Gastrocnemius medialis (tissue), 4 donors: Measurements from ENCODE around the gene SGPP1. TPM values are rescaled to one million over a fixed set of nuclear protein-coding genes. Genes with fewer than 3 reads are reported as not detected.

Source experiments
- ATAC-seq, 2 donors: fragments of 150-250 bp; one replicate each; pipeline ENCODE4 v1.9.1; 2016
- DNase-seq, 2 donors: peaks; one replicate each; pipeline ENCODE4 v3.0.0-alpha.2; 2019
- H3K27ac ChIP-seq, 4 donors: fragments of 200-600 bp; sonication (generic); 1 replicate in 1 of 4; 2 replicates in 3 of 4; pipeline ENCODE4 v1.5.1; 2016 to 2018; ENCODE audit warnings: mild to moderate bottlenecking in 2 of 4, moderate library complexity in 1 of 4
- H3K27me3 ChIP-seq, 3 donors: fragments of 200-600 bp; sonication (generic) in 2 of 3; 1 replicate in 1 of 3; 2 replicates in 2 of 3; pipeline versions ENCODE4 v1.5.1 to v1.6.0; 2016 to 2019; ENCODE audit warnings: mild to moderate bottlenecking in 1 of 3, moderate library complexity in 1 of 3
- H3K36me3 ChIP-seq, 2 donors: fragments of 200-600 bp; sonication (generic) in 1 of 2; one replicate each; pipeline ENCODE4 v1.5.1; 2017 to 2018
- H3K4me1 ChIP-seq, 2 donors: fragments of 200-600 bp; sonication (generic) in 1 of 2; one replicate each; pipeline ENCODE4 v1.5.1; 2016 to 2017; ENCODE audit warnings: mild to moderate bottlenecking in 2 of 2
- H3K4me3 ChIP-seq, 4 donors: fragments of 200-600 bp; sonication (generic) in 3 of 4; 1 replicate in 1 of 4; 2 replicates in 3 of 4; pipeline ENCODE4 v1.5.1; 2016 to 2019; ENCODE audit warnings: mild to moderate bottlenecking in 2 of 4
- H3K9me3 ChIP-seq, 3 donors: fragments of 200-600 bp; sonication (generic) in 2 of 3; 1 replicate in 1 of 3; 2 replicates in 2 of 3; pipeline ENCODE4 v1.5.1; 2016 to 2019
- CTCF ChIP-seq, 5 experiments: fragments of 450-650 bp in 3 of 5; fragments of 200-600 bp in 2 of 5; sonication (generic) in 2 of 5; IDR thresholded peaks in 4 of 5; conservative IDR thresholded peaks in 1 of 5; 1 replicate in 4 of 5; 2 replicates in 1 of 5; pipeline ENCODE4 v1.5.1; 2016 to 2019; ENCODE audit warnings: antibody characterized with exemption in 5 of 5, mild to moderate bottlenecking in 3 of 5, moderate library complexity in 3 of 5
- POLR2A ChIP-seq, 2 donors: fragments of 450-650 bp; IDR thresholded peaks; one replicate each; pipeline ENCODE4 v1.6.1; 2017; ENCODE audit warnings: antibody characterized with exemption in 2 of 2, mild to moderate bottlenecking in 2 of 2, moderate library complexity in 2 of 2
- in situ Hi-C, 4 donors: fragments of 200-750 bp; cut with MboI; loops; one replicate each; pipeline versions ENCODE4 v1.15.0 to v1.8.0; 2017; ENCODE audit warnings: low sequenced_read_pairs in 4 of 4
- intact Hi-C: fragments of 100-400 bp; cut with DNase I; formaldehyde crosslinking; loops from one replicate; pipeline ENCODE4 v1.15.1; 2023; ENCODE audit warnings: low total_unique reads
- total RNA-seq, 4 donors: library from RNA; depleted of rRNA; stranded (reverse); fragments of >200 nt; gene quantifications; one replicate each; pipeline versions ENCODE4 v1.1.0 to v1.2.3, GENCODE V29; 2016

Gene SGPP1
- total RNA-seq, 4 donors from 2014 or later, result 3.5 to 11.3 (median 8.1) TPM

- Histone ChIP-seq H3K36me3 (no peaks in the 10 kb centered on the region), H3K4me1 (no peaks in the 10 kb centered on the region), H3K9me3 (no peaks in the 10 kb centered on the region), H3K4me3 (no peak overlapping the region), H3K27me3 (no peaks in the 10 kb centered on the region), H3K27ac (no peak overlapping the region)
- DNase-seq (no peak), ATAC-seq (no peak)
- intact Hi-C loops, result no loop called here
- TF ChIP-seq CTCF (IDR thresholded peaks at IDR 0.05 in 4 of 5, conservative IDR thresholded peaks at IDR 0.05 in 1 of 5) (no peak), POLR2A (IDR thresholded peaks at IDR 0.05) (no peak)
- in situ Hi-C loops, result no loop called here
These were observed 20.0 kb upstream of the SGPP1 start for GRCh38 chr14:63747846-63748245.

- H3K4me3 ChIP-seq, result no peak overlapping the region
- ATAC-seq, result no peak
- intact Hi-C loops, result no loop called here
- no peaks in the 10 kb centered on the region for H3K4me1 ChIP-seq
- no peaks in the 10 kb centered on the region for H3K9me3 ChIP-seq
- H3K36me3 ChIP-seq, result no peaks in the 10 kb centered on the region
- H3K27me3 ChIP-seq, result no peaks in the 10 kb centered on the region
- in situ Hi-C loops, result no loop called here
- DNase-seq, result no peak
- H3K27ac ChIP-seq, result no peak overlapping the region
- no peak for TF ChIP-seq CTCF (IDR thresholded peaks at IDR 0.05 in 4 of 5, conservative IDR thresholded peaks at IDR 0.05 in 1 of 5)
- TF ChIP-seq POLR2A (IDR thresholded peaks at IDR 0.05), result no peak
These were observed 18.1 kb upstream of the SGPP1 start for GRCh38 chr14:63745858-63746425.

- H3K9me3 ChIP-seq, result no peaks in the 10 kb centered on the region
- intact Hi-C loops, result no loop called here
- no peak for DNase-seq
These were observed 17.4 kb upstream of the SGPP1 start for GRCh38 chr14:63745272-63745671.

GRCh38 chr14:63737582-63738006 lies 9.7 kb upstream of the SGPP1 start:
- DNase-seq (no peak), ATAC-seq (no peak)
- Histone ChIP-seq H3K36me3 (no peaks in the 10 kb centered on the region), H3K27ac (no peak overlapping the region), H3K4me3 (no peak overlapping the region), H3K4me1 (no peaks in the 10 kb centered on the region), H3K9me3 (no peaks in the 10 kb centered on the region), H3K27me3 (no peaks in the 10 kb centered on the region)
- TF ChIP-seq CTCF (IDR thresholded peaks at IDR 0.05 in 4 of 5, conservative IDR thresholded peaks at IDR 0.05 in 1 of 5), result no peak
- no peak for TF ChIP-seq POLR2A (IDR thresholded peaks at IDR 0.05)
- intact Hi-C loops, result no loop called here
- in situ Hi-C loops, result no loop called here

More at GRCh38 chr14:63745272-63745671, 17.4 kb upstream of the SGPP1 start:
- H3K27ac ChIP-seq, result no peak overlapping the region
- no peak overlapping the region for H3K4me3 ChIP-seq
- no peaks in the 10 kb centered on the region for H3K4me1 ChIP-seq
- no peak for ATAC-seq
- TF ChIP-seq CTCF (IDR thresholded peaks at IDR 0.05 in 4 of 5, conservative IDR thresholded peaks at IDR 0.05 in 1 of 5), result no peak
- no peak for TF ChIP-seq POLR2A (IDR thresholded peaks at IDR 0.05)
- in situ Hi-C loops, result no loop called here
- H3K36me3 ChIP-seq, result no peaks in the 10 kb centered on the region
- H3K27me3 ChIP-seq, result no peaks in the 10 kb centered on the region

GRCh38 chr14:63735720-63736119 lies 7.9 kb upstream of the SGPP1 start:
- Histone ChIP-seq H3K36me3 (no peaks in the 10 kb centered on the region), H3K27ac (no peak overlapping the region), H3K4me1 (no peaks in the 10 kb centered on the region), H3K27me3 (no peaks in the 10 kb centered on the region), H3K4me3 (no peak overlapping the region), H3K9me3 (no peaks in the 10 kb centered on the region)
- no peak for DNase-seq
- in situ Hi-C loops (no loop called here), intact Hi-C loops (no loop called here)
- no peak for ATAC-seq
- TF ChIP-seq CTCF (IDR thresholded peaks at IDR 0.05 in 4 of 5, conservative IDR thresholded peaks at IDR 0.05 in 1 of 5) (no peak), POLR2A (IDR thresholded peaks at IDR 0.05) (no peak)
